Stimulated activated CD8-positive, alpha-beta memory T cell treated with anti-CD3 and anti-CD28 coated beads, Interleukin-4, amount 100 ng/mL, for 4 hours (primary cell): Measurements from ENCODE around the gene TMEM59.
"Not testable (repeated sequence)": the region's sequence is repeated elsewhere in the genome, so short reads cannot be mapped to it uniquely, and the experiment has no call there.

Experiments used
- DNase-seq, 2 donors: peaks; one replicate each; pipeline ENCODE4 v3.0.0-alpha.2; 2020; ENCODE audit warnings: low read depth in 2 of 2, low spot score in 1 of 2

Gene TMEM59

GRCh38 chr1:54013393-54014008 lies 39.5 kb downstream of the TMEM59 start:
- no peak for DNase-seq

- no peak for DNase-seq
Observed at GRCh38 chr1:54012863-54013262, 40.1 kb downstream of the TMEM59 start.

- DNase-seq, result no peak
Observed at GRCh38 chr1:54012008-54012325, 41.0 kb downstream of the TMEM59 start.

GRCh38 chr1:54011316-54012007 lies 41.5 kb downstream of the TMEM59 start:
- DNase-seq, result no peak

- DNase-seq, result no peak
Observed at GRCh38 chr1:54010415-54011117, 42.4 kb downstream of the TMEM59 start.

GRCh38 chr1:54009406-54009805 lies 43.6 kb downstream of the TMEM59 start:
- DNase-seq, result no peak

- no peak for DNase-seq
Observed at GRCh38 chr1:54008876-54009275, 44.1 kb downstream of the TMEM59 start.

- no peak for DNase-seq
Observed at GRCh38 chr1:54007613-54008012, 45.4 kb downstream of the TMEM59 start.

- DNase-seq, result no peak
Observed at GRCh38 chr1:54006508-54006907, 46.5 kb downstream of the TMEM59 start.

- DNase-seq, result no peak
Observed at GRCh38 chr1:54004481-54005049, 48.4 kb downstream of the TMEM59 start.

- DNase-seq, result not testable (repeated sequence)
Observed at GRCh38 chr1:54003750-54004480, 49.1 kb downstream of the TMEM59 start.

GRCh38 chr1:54003249-54003646 lies 49.8 kb downstream of the TMEM59 start:
- no peak for DNase-seq

- DNase-seq, result no peak
Observed at GRCh38 chr1:54002544-54003248, 50.3 kb downstream of the TMEM59 start.

GRCh38 chr1:54001591-54001990 lies 51.4 kb downstream of the TMEM59 start:
- no peak for DNase-seq

- DNase-seq, result no peak
Observed at GRCh38 chr1:53999920-54000319, 53.1 kb downstream of the TMEM59 start.

- no peak for DNase-seq
Observed at GRCh38 chr1:53998223-53998622, 54.8 kb downstream of the TMEM59 start.

- DNase-seq, result no peak
Observed at GRCh38 chr1:53995683-53996082, 57.3 kb downstream of the TMEM59 start.

- not testable (repeated sequence) for DNase-seq
Observed at GRCh38 chr1:53994516-53994915, 58.5 kb downstream of the TMEM59 start.

- no peak for DNase-seq
Observed at GRCh38 chr1:53992085-53992874, 60.7 kb downstream of the TMEM59 start.

GRCh38 chr1:53987880-53988279 lies 65.1 kb downstream of the TMEM59 start:
- no peak for DNase-seq
